Motor neuron (in vitro differentiated cells): ENCODE data around the gene PRDM16. TPM values are rescaled to one million over a fixed set of nuclear protein-coding genes. Genes with fewer than 3 reads are reported as not detected.
A peak's percentile ranks its signal among the peaks of the same experiment; 100 is the strongest.

Experiments
- ATAC-seq, 8 experiments: fragments of 200-7000 bp; cut with Tn5 transposase; replicated peaks in 6 of 8; 2 replicates each; pipeline ENCODE4 v1.8.0; 2021; ENCODE audit warnings: mild to moderate bottlenecking in 8 of 8, moderate library complexity in 8 of 8
- H3K27ac ChIP-seq, 2 donors: fragments of 250-450 bp; sonication (Bioruptor Pico); 2 replicates each; pipeline ENCODE4 v1.9.0; 2021; ENCODE audit warnings: antibody characterized with exemption in 2 of 2, mild to moderate bottlenecking in 2 of 2, moderate library complexity in 1 of 2
- H3K4me1 ChIP-seq, 2 donors: fragments of 250-450 bp; sonication (Bioruptor Pico); replicated peaks in 1 of 2; 2 replicates each; pipeline ENCODE4 v1.6.1; 2021; ENCODE audit warnings: antibody characterized with exemption in 2 of 2, mild to moderate bottlenecking in 2 of 2, moderate library complexity in 1 of 2
- H3K4me3 ChIP-seq, 5 donors: fragments of 250-450 bp; sonication (Bioruptor Pico); 2 replicates each; pipeline ENCODE4 v1.9.0; 2021; ENCODE audit warnings: antibody characterized with exemption in 5 of 5, mild to moderate bottlenecking in 5 of 5, moderate library complexity in 4 of 5
- WGBS, 10 experiments: fragments of 450-650 bp; shearing (Covaris generic); methylation state at CpG; one replicate each; pipeline ENCODE4 v1.0.0; 2022; 5-methylcytosine and 5-hydroxymethylcytosine counted together
- in situ Hi-C, 9 experiments: fragments of 400-800 bp; cut with MboI; loops; one replicate each; pipeline ENCODE4 v1.15.0; 2021; ENCODE audit warnings: low sequenced_read_pairs in 9 of 9, low pct_unique_long_range_greater_than_20kb in 2 of 9; ENCODE audit not compliant: unreplicated experiment in 9 of 9
- total RNA-seq, 8 experiments: library from RNA; unstranded; fragments of 300-600 nt; gene quantifications; 2 replicates each; pipeline versions ENCODE4 v1.2.3 to v1.2.4, GENCODE V29; 2022

Gene PRDM16
- total RNA-seq, 8 experiments from 2014 or later = 0.18 to 2.9 (median 0.42) TPM

DNA sequence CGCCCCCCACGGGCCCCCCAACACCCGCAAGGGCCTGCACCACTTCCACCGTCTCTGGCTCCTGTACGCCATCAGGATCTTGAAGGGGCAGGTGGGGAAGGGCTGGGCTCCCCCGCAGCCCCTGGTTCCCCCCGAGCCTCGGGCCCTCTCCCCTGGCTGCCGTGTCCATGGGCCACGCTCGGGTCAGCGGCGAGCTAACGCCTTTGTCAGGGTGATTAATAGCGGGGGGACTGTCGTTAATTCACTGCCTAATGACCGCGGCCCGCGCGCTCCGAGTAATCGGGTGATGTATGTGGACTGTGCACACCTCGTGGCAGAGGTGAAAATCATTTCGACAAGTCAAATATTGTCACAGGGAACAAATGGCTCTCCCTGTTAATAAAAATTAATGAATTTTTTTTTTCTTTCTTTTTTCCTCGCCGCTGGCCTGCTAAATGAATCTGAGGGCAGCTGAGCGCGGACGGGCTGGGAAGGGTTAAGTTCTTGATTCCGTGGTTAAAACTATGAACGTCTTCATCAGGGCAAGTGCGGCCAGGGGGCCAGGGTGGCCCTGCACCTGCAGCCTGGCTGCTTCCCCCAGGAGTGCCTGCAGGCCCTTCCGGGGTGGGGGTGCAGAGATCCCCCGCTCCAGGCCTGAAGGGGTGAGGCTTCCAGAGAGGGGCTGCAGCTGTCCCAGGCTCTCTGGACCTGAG is 100.8 kb downstream of the PRDM16 start:
- 0 to 90% (median 42%) methylated on average over 3 to 15 of the region's 35 CpGs; no CpG with 5 or more reads in 3 of the 10 experiments for WGBS, 10 experiments
- Histone ChIP-seq H3K4me1 (peaks cover 13 to 62% of the 10 kb centered on the region in 2 donors), H3K27ac (peak overlapping the region in 1 of 2 donors; percentile 73), H3K4me3 (no peak overlapping the region)
- peak in 5 of 8 experiments; percentile 27 to 74 (median 55) for ATAC-seq
- in situ Hi-C loops = no loop called here

DNA sequence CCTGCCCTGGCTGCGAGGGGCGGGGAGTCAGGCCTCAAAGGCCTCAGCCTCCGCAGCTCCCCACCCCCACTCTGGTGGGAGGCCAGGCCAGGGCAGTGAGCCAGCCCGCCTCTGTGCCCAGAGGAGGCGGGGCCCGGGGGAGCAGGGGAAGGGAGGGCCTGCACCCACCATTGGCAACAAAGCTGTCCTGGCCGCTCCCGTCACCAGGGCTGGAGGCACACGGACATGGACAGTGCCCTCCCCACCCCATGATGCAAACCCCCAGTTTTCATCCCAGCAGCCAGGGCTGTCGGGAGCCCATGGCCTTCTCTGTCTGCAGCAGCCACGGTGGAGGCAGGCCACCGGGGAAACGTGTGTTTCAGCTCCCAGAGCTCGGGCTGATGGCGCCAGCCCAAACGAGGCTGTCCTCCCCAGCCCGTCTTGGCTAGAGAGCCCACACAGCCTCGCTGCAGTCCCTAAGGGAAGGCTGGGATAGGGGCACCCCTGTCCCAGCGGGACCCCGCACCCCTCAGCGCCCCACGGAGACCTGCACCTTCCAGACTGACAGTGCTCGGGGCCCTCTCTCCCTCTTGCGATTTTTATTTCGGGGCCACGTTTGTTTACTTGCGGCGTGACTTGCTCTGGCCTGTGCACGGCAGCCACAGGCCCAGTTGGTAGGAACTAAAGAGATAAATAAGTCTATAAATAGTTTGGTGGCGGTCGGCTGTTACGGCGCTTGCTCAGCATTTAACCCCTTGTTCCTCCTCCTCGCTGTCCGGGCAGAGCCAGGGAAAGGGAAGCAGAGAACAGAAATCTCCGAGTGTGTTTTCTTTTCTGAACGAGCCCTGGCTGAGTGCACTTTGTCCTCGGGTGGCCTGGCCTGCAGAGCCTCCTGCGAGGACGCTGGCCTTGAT is 101.8 kb downstream of the PRDM16 start:
- in situ Hi-C loops = no loop called here

DNA sequence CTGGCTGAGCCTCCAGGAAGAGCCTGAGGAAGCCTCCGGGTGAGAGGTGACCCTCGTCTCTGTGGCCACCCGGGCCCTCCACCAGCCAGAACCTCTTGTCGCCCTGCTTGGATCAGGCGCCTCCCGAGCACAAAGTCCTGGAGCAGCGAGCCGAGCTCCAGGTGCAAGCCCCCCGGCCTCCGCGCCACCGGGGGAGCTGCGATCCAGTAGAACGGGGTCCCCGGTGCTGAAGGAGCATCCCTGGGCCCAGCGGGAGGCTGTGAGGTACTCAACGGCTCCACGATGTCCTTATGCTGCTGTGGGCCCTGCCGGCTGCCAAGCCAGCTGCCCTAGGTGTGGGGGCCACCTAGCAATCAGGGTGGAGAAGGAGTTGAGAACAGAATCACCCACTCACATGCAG is 102.8 kb downstream of the PRDM16 start:
- Histone ChIP-seq H3K4me3 (no peak overlapping the region), H3K27ac (no peak overlapping the region), H3K4me1 (peaks cover 13 to 52% of the 10 kb centered on the region in 2 donors)
- ATAC-seq = no peak
- in situ Hi-C loops = no loop called here
- 58 to 100% (median 92%) methylated on average over 2 to 13 of the region's 19 CpGs; no CpG with 5 or more reads in 7 of the 10 experiments for WGBS, 10 experiments

More for the DNA sequence above, 101.8 kb downstream of the PRDM16 start:
- Histone ChIP-seq H3K27ac (peak overlapping the region in 1 of 2 donors; percentile 73), H3K4me3 (no peak overlapping the region), H3K4me1 (peaks cover 13 to 60% of the 10 kb centered on the region in 2 donors)
- ATAC-seq = peak in 3 of 8 experiments; percentile 73 to 80 (median 76)
- 6 to 75% (median 19%) methylated on average over 6 to 20 of the region's 40 CpGs; no CpG with 5 or more reads in 4 of the 10 experiments for WGBS, 10 experiments

DNA sequence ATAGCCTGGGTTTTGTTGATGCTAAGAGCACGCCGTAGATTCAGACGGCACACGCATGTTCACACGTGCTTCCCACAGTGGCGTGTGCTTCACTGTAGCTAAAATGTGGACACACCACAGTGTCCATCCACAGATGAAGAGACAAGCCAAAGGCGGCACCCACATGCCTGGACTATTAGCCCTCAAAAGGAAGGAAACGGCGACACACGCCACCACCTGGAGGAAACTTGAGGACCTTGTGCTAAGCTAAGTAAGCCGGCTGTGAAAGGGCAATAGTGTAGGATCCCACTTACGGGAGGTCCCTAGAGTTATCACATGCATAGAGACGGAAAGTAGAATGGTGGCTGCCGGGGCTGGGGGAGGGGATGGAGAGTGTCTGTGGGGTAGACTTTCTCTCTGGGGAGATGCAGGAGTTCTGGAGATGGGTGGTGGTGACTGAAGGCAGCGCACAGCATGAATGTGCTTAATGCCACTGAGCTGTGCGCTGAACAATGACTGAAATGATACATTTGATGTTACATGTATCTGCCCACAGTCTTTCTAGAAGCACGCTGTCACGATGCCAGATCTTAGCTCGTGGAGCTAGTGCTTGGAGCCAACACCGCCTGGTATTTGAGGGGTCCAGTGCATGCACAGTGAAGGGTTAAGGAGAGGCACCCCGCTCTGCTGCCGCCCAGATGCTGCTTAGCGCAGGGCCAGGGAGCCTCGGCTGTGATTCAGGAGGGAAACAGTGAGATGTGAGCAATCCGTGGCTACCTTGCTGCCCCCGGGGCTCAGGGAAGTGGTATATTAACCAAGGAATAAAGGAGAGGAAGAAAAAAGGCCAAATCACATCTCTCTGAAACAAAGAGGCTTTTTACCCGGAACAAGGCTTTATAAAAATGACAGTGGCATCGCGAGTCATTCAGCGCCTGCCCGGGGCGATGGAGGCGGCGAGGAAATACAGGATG is 103.7 kb downstream of the PRDM16 start:
- Histone ChIP-seq H3K4me1 (peaks cover 13 to 47% of the 10 kb centered on the region in 2 donors), H3K4me3 (no peak overlapping the region), H3K27ac (no peak overlapping the region)
- 58 to 100% (median 72%) methylated on average over 1 to 22 of the region's 34 CpGs for WGBS, 10 experiments
- no peak for ATAC-seq
- in situ Hi-C loops = no loop called here

DNA sequence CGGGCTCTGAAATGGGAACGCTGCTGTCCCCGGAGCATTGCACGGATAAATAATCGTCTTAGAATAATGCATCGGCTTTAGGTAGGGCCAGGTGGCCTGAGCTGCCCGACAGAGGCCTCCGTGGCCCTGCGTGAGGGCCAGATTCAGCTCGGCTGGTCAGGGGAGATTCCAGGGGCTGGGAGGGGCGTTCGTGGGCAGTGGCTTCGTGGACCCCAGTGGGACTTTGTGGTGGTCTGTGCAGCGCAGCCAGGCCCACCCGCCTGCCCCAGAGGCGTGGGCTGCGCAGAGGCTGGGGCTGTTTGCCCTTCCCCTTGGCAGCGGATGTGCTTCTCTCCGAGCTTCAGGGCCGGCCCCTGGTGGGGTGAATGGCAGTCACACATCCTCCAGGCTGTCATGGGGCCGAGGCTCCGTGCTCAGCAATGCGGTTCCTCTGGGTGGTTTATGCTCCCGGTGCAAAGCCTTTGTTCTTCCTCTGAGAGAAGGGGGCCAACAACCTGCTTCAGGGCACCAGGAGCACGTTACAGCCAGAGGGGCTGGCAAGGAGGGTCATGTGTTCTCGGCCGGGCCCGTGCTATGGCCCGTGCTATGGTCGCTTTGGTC is 104.5 kb downstream of the PRDM16 start:
- in situ Hi-C loops = no loop called here
- H3K27ac ChIP-seq = no peak overlapping the region
- H3K4me3 ChIP-seq = no peak overlapping the region
- ATAC-seq = peak in 1 of 8 experiments; percentile 3
- WGBS, 10 experiments = 24 to 100% (median 72%) methylated on average over 1 to 16 of the region's 30 CpGs; no CpG with 5 or more reads in 2 of the 10 experiments
- H3K4me1 ChIP-seq = peaks cover 13 to 44% of the 10 kb centered on the region in 2 donors

DNA sequence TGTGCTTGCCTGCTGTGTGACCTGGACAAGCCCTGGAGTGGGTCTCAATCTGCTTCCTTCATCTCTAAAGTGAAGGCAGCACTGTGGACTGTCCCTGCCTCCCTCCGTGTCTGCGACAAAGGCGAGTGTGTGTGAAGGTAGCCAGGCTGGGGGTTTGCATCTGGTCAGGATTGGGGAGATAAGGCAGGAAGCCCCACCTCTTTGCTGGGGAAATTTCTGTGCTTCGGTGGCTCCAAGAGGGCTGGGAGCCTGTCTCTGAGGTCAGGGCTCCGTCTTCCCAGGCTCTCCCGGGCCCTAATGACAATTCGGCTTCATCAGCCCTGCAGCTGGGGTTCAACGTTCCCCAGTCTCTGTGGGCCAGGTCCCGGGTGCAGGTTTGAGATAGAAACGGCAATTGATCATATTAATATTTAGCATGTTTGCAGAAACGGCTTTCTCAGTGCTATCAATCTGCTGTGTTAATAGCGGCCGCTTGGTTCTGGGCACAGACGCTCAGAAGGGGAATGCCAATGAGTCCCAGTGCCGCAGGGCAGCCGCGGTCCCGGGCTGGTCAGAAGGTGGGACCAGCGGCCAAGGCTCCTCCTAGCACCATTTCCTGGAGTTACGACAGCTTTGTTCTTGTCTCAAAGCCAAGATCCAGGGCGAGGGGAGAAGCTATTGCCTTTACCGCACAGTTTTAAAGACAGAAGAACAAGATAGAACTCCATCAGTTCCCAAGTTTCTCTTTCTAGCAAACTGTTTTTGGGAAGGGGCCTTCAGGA is 105.7 kb downstream of the PRDM16 start:
- H3K4me3 ChIP-seq = no peak overlapping the region
- no peak for ATAC-seq
- peaks cover 8 to 32% of the 10 kb centered on the region in 2 donors for H3K4me1 ChIP-seq
- in situ Hi-C loops = no loop called here
- no peak overlapping the region for H3K27ac ChIP-seq
- WGBS, 10 experiments = 30 to 90% (median 61%) methylated on average over 2 to 18 of the region's 22 CpGs; no CpG with 5 or more reads in 3 of the 10 experiments

DNA sequence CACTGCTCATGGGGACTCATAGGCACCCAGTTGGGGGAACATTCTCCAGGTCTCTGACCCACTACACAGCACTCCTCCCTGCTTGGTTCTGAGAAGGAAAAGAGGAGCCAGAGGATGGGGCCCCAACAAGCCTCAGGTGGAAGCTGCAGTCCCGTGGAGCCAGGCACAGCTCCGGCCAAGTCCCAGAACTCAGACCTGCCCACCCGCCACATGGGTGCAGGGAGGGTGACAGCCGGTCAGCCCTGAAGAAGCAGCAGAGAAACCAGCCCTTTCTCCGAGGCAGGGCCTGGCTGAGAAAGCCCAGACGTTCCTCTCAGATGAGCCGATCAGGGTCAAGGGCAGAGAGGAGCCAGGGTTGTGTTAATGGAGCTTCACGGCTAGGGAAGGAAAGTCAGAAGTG is 106.5 kb downstream of the PRDM16 start:
- H3K27ac ChIP-seq = no peak overlapping the region

DNA sequence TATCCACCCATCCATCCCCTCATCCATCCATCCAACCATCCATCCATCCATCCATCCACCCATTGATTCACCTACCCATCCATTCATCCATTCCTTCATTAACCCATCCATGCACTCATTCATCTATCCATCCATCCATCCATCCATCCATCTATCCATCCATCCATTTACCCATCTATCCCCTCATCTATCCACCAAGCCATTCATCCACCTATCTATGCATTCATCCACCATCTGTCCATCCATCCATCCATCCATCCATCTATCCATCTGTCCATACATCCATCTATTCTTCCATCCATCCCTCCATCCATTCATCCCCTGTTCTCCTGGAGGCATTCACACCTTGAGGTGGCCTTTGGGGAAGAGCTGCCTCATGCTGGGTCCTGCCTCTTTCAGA is 107.0 kb downstream of the PRDM16 start:
- no peak for ATAC-seq
- Histone ChIP-seq H3K4me1 (peaks cover 0 to 18% of the 10 kb centered on the region in 2 donors), H3K4me3 (no peak overlapping the region), H3K27ac (no peak overlapping the region)
- in situ Hi-C loops = no loop called here

More for the DNA sequence above, 106.5 kb downstream of the PRDM16 start:
- no peak overlapping the region for H3K4me3 ChIP-seq
- 13 to 92% (median 57%) methylated on average over 3 to 8 of the region's 8 CpGs; no CpG with 5 or more reads in 4 of the 10 experiments for WGBS, 10 experiments
- ATAC-seq = no peak
- peaks cover under 1 to 24% of the 10 kb centered on the region in 2 donors for H3K4me1 ChIP-seq
- in situ Hi-C loops = no loop called here

DNA sequence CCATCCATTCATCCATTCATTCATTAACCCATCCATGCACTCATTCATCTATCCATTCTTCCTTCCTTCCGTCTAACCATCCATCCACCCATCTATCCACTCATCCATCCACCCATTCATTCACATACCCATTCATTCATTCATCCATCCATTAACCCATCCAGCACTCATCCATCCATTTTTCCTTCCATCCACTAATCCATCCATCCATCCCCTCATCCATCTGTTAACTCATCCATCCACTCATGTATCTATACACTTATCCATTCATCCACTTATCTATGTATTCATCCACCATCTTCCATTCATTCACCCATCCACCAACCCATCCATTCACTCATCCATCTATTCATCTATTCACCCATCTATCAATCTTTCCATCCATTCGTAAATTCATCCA is 107.8 kb downstream of the PRDM16 start:
- in situ Hi-C loops = no loop called here
- Histone ChIP-seq H3K4me1 (peaks cover 0 to 13% of the 10 kb centered on the region in 2 donors), H3K4me3 (no peak overlapping the region), H3K27ac (no peak overlapping the region)
- WGBS, 10 experiments = 11 to 100% (median 40%) methylated on average over 1 to 2 of the region's 2 CpGs; no CpG with 5 or more reads in 1 of the 10 experiments
- ATAC-seq = no peak

DNA sequence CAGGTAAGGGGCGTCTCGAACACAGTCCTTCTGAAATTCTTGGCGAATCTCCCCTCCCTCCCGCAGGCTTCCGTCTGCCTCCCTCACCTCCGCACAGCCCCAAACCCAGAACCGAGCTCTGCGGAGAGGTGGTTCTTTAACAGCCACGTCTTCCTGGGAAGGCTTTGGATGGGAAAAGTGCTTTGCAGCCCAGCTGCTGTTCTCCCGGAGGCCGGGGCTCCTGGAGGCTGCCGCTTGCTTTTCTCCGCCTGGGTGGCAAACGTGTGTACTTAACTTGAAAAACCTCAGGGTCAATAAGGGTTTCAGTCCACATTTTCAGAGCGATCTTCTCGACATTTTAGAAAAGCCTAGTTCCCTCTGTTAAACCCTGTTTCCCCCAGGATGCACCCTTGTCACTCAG is 109.3 kb downstream of the PRDM16 start:
- Histone ChIP-seq H3K27ac (no peak overlapping the region), H3K4me1 (peaks cover 0 to 9% of the 10 kb centered on the region in 2 donors), H3K4me3 (no peak overlapping the region)
- 55 to 70% (median 68%) methylated on average over 2 to 11 of the region's 16 CpGs; no CpG with 5 or more reads in 7 of the 10 experiments for WGBS, 10 experiments
- no peak for ATAC-seq
- in situ Hi-C loops = no loop called here

DNA sequence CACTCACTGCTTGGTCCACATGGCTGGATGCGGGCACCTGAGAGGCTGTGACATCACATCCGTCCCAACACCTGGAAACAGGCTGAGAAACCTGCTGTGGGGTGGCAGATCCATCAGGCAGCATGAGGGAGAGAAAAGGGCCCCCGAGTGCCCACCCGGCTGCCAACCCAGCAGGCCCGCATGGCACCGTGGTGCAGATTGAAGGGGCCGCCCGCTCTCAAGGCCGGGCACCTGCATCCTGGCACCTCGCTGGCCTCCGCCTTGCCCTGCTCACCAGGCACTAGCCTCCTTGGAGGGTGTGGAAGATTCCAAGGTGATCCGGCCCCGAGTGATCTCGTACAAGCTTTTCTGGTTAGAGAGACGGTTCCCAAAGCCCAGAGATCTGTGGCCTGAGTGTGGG is 110.5 kb downstream of the PRDM16 start:
- H3K27ac ChIP-seq = no peak overlapping the region
- peaks cover 0 to 16% of the 10 kb centered on the region in 2 donors for H3K4me1 ChIP-seq
- no peak for ATAC-seq
- in situ Hi-C loops = no loop called here
- H3K4me3 ChIP-seq = no peak overlapping the region
- WGBS, 10 experiments = 77 to 83% (median 81%) methylated on average over 2 to 9 of the region's 15 CpGs; no CpG with 5 or more reads in 6 of the 10 experiments
